Measurements from ENCODE around the gene NPC2. TPM values are rescaled to one million over a fixed set of nuclear protein-coding genes. Genes with fewer than 3 reads are reported as not detected.

The NPC2 gene
- total and polyA plus RNA-seq, 2 of the 4 experiments (the other 2 are of a cell fraction), result 210 to 273 TPM

- TF ChIP-seq MXI1 (IDR thresholded peaks at IDR 0.05; ENCODE audit: borderline replicate concordance, low read depth, low read length) (no peak), MAFK (IDR thresholded peaks at IDR 0.05; ENCODE audit: low read depth, low read length) (no peak), RAD21 (IDR thresholded peaks at IDR 0.05; ENCODE audit: low read length) (no peak), POLR2A (IDR thresholded peaks at IDR 0.05; ENCODE audit: low read depth, low read length) (no peak), MAZ (IDR thresholded peaks at IDR 0.05; ENCODE audit: borderline replicate concordance, low read depth, low read length) (no peak), CEBPB (IDR thresholded peaks at IDR 0.05; ENCODE audit: low read depth, low read length) (no peak), CHD1 (IDR thresholded peaks at IDR 0.05; ENCODE audit: low read depth, low read length) (no peak), BHLHE40 (IDR thresholded peaks at IDR 0.05; ENCODE audit: low read depth, low read length) (no peak)
- TF ChIP-seq, protein P1, sequence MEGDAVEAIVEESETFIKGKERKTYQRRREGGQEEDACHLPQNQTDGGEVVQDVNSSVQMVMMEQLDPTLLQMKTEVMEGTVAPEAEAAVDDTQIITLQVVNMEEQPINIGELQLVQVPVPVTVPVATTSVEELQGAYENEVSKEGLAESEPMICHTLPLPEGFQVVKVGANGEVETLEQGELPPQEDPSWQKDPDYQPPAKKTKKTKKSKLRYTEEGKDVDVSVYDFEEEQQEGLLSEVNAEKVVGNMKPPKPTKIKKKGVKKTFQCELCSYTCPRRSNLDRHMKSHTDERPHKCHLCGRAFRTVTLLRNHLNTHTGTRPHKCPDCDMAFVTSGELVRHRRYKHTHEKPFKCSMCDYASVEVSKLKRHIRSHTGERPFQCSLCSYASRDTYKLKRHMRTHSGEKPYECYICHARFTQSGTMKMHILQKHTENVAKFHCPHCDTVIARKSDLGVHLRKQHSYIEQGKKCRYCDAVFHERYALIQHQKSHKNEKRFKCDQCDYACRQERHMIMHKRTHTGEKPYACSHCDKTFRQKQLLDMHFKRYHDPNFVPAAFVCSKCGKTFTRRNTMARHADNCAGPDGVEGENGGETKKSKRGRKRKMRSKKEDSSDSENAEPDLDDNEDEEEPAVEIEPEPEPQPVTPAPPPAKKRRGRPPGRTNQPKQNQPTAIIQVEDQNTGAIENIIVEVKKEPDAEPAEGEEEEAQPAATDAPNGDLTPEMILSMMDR (conservative IDR thresholded peaks at IDR 0.05; ENCODE audit: low read depth, low read length), result no peak
- no peak overlapping the region for H3K27ac ChIP-seq (ENCODE audit: insufficient read depth, low read length)
- H3K4me3 ChIP-seq (ENCODE audit: insufficient read depth, low read depth, low read length), result no peak overlapping the region
- H4K91ac ChIP-seq (ENCODE audit: insufficient read depth, low read depth, low read length), result 0 out of 2 replicates have a peak overlapping the region, but pooled peaks have one; percentile 1
- H3K4ac ChIP-seq (ENCODE audit: low read depth, low read length), result no peak overlapping the region
- ChIA-PET POLR2A (ENCODE audit: unreplicated experiment) (no interaction called here), CTCF (interaction anchor here (0.6 to 1.1 kb wide), 3 partner anchors 42 to 420 kb away, joined by 3 to 6 read pairs (median 3); no protein-coding TSS in a partner anchor)
- WGBS, 2 experiments (ENCODE audit: extremely low coverage in 2 of 2, insufficient read length in 1 of 2), result no CpG with 5 or more reads among the region's 3 CpGs
- ATAC-seq (ENCODE audit: low read depth), result no peak
- H3K23ac ChIP-seq (ENCODE audit: low read depth, low read length), result no peak overlapping the region
- no TSS peak for BruUV-seq (replicated peaks)
- no peak overlapping the region for H2BK15ac ChIP-seq (ENCODE audit: low read depth, low read length)
- in situ Hi-C loops (cut with MboI; ENCODE audit: low sequenced_read_pairs) (no loop called here), dilution Hi-C loops (cut with HindIII; ENCODE audit: low sequenced_read_pairs, unreplicated experiment) (no loop called here), intact Hi-C loops (cut with micrococcal nuclease) (no loop called here)
- H3K27me3 ChIP-seq (ENCODE audit: control insufficient read depth, insufficient read depth, low read length), result no peaks in the 10 kb centered on the region
- no peak overlapping the region for H3K4me2 ChIP-seq (ENCODE audit: low read depth, low read length)
- H4K20me1 ChIP-seq (ENCODE audit: insufficient read depth, low read length), result no peaks in the 10 kb centered on the region
- peaks cover 0 to 4% of the 10 kb centered on the region in 2 experiments; a peak in 1 of 4 replicates for H3K79me1 ChIP-seq (ENCODE audit: low read depth in 1 of 2, low read length in 2 of 2)
- no peaks in the 10 kb centered on the region for H3K9me3 ChIP-seq (ENCODE audit: control insufficient read depth, insufficient read depth, low read length)
- no peak overlapping the region for H2BK5ac ChIP-seq (ENCODE audit: low read depth, low read length, poor library complexity, severe bottlenecking)
- H3K14ac ChIP-seq (replicated peaks; ENCODE audit: low read depth, low read length), result no peak overlapping the region
- no peak overlapping the region for H4K5ac ChIP-seq (ENCODE audit: low read depth, low read length)
- H3K9me1 ChIP-seq (ENCODE audit: insufficient read depth, low read length), result peaks cover 5% of the 10 kb centered on the region
- peaks cover 3% of the 10 kb centered on the region for H3K4me1 ChIP-seq (ENCODE audit: control insufficient read depth, insufficient read depth, low read length)
- H3K9ac ChIP-seq (ENCODE audit: low read depth, low read length), result no peak overlapping the region
- H3K36me3 ChIP-seq (ENCODE audit: control insufficient read depth, insufficient read depth, low read length), result no peaks in the 10 kb centered on the region; the same call in 1 of the 2 replicates
- no peak overlapping the region for H3K18ac ChIP-seq (ENCODE audit: low read depth, low read length)
- no peak overlapping the region for H2BK120ac ChIP-seq (ENCODE audit: low read depth, low read length)
- H4K8ac ChIP-seq (ENCODE audit: low read depth in 2 of 2, low read length in 2 of 2), result peak overlapping the region; percentile 11 to 59; a peak in 1 of 4 replicates
- H2AK9ac ChIP-seq (replicated peaks; ENCODE audit: low read depth, low read length, poor library complexity), result peak overlapping the region; percentile 22
- no peak overlapping the region for H2AFZ ChIP-seq (replicated peaks; ENCODE audit: low read length, poor library complexity)
- H2BK20ac ChIP-seq (ENCODE audit: low read depth, low read length), result no peak overlapping the region
- no peak overlapping the region; the same call in 1 of the 2 replicates for H2AK5ac ChIP-seq (ENCODE audit: low read depth, low read length)
- H3K56ac ChIP-seq (ENCODE audit: extremely low read depth, insufficient read depth, low read length), result no peak overlapping the region
- DNase-seq, result no peak
Observed at GRCh38 chr14:74531006-74531405, 37.9 kb upstream of the NPC2 start.
